ENCODE measurements around the gene STT3B. TPM values are rescaled to one million over a fixed set of nuclear protein-coding genes. Genes with fewer than 3 reads are reported as not detected.

The STT3B gene
- total and polyA plus RNA-seq, 7 donors = 10.8 to 107 (median 64.1) TPM

DNA sequence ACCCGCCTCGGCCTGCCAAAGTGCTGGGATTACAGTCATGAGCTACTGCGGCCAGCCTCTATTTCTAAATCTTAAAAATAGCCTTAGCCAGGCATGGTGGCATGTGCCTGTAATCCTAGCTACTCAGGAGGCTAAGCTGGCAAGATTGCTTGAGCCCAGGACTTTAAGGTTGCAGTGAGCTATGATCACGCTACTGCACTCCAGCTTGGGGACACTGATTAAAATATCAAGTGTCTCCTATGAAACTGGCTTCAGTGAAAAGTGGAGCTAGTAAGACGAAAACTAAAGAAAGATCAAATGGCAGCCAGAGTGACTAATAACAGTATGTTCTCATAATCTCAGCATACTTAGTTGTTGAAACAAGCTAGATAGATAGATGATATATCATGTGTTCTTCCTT is 112.5 kb downstream of the STT3B start:
- TF ChIP-seq POLR2A (IDR thresholded peaks at IDR 0.05) (no peak), EP300 (IDR thresholded peaks at IDR 0.05) (no peak), POLR2AphosphoS5 (IDR thresholded peaks at IDR 0.05) (no peak)
- TF ChIP-seq, protein P1, sequence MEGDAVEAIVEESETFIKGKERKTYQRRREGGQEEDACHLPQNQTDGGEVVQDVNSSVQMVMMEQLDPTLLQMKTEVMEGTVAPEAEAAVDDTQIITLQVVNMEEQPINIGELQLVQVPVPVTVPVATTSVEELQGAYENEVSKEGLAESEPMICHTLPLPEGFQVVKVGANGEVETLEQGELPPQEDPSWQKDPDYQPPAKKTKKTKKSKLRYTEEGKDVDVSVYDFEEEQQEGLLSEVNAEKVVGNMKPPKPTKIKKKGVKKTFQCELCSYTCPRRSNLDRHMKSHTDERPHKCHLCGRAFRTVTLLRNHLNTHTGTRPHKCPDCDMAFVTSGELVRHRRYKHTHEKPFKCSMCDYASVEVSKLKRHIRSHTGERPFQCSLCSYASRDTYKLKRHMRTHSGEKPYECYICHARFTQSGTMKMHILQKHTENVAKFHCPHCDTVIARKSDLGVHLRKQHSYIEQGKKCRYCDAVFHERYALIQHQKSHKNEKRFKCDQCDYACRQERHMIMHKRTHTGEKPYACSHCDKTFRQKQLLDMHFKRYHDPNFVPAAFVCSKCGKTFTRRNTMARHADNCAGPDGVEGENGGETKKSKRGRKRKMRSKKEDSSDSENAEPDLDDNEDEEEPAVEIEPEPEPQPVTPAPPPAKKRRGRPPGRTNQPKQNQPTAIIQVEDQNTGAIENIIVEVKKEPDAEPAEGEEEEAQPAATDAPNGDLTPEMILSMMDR (IDR thresholded peaks at IDR 0.05) = no peak
- peaks cover 0 to 13% (median 0%) of the 10 kb centered on the region in 4 donors for H3K36me3 ChIP-seq
- no peaks in the 10 kb centered on the region for H3K4me1 ChIP-seq
- no peak overlapping the region for H3K4me3 ChIP-seq
- no peaks in the 10 kb centered on the region for H3K27me3 ChIP-seq
- intact Hi-C loops (cut with DNase I) = no loop called here
- H3K27ac ChIP-seq = no peak overlapping the region
- WGBS, 2 donors = 94 to 98% methylated on average over 5 of the region's 5 CpGs
- H3K9me3 ChIP-seq = peaks cover 0 to 9% (median 0%) of the 10 kb centered on the region in 4 donors
- no peak for DNase-seq

DNA sequence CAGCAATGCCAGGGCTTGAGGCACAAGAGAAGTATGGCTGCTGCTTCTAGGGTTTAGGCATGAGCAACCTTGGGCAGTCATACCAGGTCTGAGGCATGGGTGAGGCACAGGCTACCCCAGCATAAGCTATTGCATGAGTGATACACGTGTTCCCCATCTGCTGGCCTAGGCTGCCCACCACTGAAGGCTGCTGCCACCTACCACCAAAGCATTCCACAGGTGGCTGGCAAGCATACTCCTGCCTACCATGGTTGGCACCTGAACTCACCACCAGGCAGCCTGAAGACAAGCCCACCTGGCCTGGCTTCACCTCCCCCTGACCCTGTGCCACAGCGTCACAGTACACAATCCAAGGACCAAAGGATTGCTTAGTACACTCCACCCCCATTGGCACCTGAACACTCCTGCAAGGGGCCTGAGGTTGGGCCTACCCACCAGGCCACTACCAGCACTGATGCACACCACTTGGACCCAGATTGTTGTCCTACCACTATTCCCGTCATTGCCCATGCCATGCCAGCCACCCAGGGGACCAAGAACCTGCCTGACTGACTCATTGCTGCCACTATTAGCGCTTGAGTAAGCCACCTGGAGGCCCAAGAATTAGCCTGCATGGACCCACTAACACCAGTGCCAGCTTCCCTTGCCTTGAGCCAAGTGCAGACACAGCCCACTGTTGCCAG is 115.7 kb downstream of the STT3B start:
- DNase-seq = no peak
- no peak for TF ChIP-seq POLR2A (IDR thresholded peaks at IDR 0.05)
- TF ChIP-seq EP300 (IDR thresholded peaks at IDR 0.05) = no peak
- TF ChIP-seq, protein P1 (IDR thresholded peaks at IDR 0.05) = no peak
- TF ChIP-seq POLR2AphosphoS5 (IDR thresholded peaks at IDR 0.05) = no peak
- no peaks in the 10 kb centered on the region for H3K27me3 ChIP-seq
- peaks cover 0 to 13% (median 0%) of the 10 kb centered on the region in 4 donors for H3K36me3 ChIP-seq
- H3K27ac ChIP-seq = no peak overlapping the region
- WGBS, 2 donors = 98% methylated on average over 4 of the region's 4 CpGs
- H3K9me3 ChIP-seq = peaks cover 0 to 18% (median 8%) of the 10 kb centered on the region in 4 donors
- no peaks in the 10 kb centered on the region for H3K4me1 ChIP-seq
- no peak overlapping the region for H3K4me3 ChIP-seq
- intact Hi-C loops (cut with DNase I) = no loop called here

DNA sequence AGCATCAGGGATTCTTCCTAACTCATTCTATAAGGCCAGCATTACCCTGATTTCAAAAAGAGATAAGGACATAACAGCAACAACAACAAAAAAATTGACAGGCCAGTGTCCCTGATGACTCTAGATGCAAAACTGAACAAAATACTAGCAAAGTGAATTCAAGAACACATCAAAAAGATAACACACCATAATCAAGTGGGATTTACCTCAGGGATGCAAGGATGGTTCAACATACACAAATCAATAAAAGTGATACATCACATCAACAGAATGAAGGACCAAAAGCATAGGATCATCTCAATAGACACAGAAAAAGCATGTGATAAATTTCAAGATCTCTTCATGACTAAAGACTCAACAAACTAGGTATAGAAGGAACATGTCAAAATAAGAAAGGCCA is 119.6 kb downstream of the STT3B start:
- Histone ChIP-seq H3K27me3 (no peaks in the 10 kb centered on the region), H3K36me3 (peaks cover 0 to 10% (median 0%) of the 10 kb centered on the region in 4 donors), H3K4me1 (no peaks in the 10 kb centered on the region), H3K9me3 (peaks cover 0 to 36% (median 19%) of the 10 kb centered on the region in 4 donors), H3K4me3 (no peak overlapping the region), H3K27ac (no peak overlapping the region)
- no peak for DNase-seq
- TF ChIP-seq EP300 (IDR thresholded peaks at IDR 0.05) = no peak
- no peak for TF ChIP-seq POLR2AphosphoS5 (IDR thresholded peaks at IDR 0.05)
- TF ChIP-seq, protein P1 (IDR thresholded peaks at IDR 0.05) = no peak
- no peak for TF ChIP-seq POLR2A (IDR thresholded peaks at IDR 0.05)
- intact Hi-C loops (cut with DNase I) = no loop called here

DNA sequence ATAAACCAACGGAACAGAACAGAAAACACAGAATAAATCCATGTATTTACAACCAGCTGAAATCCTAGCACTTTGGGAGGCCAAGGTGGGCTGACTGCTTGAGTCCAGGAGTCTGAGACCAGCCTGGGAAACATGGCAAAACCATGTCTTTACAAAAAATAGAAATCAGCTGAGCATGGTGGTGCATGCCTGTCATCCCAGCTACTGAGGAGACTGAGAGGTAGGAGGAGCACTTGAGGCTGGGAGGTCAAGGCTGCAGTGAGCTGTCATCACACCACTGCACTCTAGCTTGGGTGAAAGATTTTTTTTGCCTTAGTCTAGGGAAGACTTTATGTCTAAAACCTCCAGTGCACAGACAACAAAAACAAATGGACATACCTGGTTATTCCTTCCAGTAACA is 120.7 kb downstream of the STT3B start:
- Histone ChIP-seq H3K9me3 (peaks cover 0 to 36% (median 16%) of the 10 kb centered on the region in 4 donors), H3K27me3 (no peaks in the 10 kb centered on the region), H3K4me1 (no peaks in the 10 kb centered on the region), H3K4me3 (no peak overlapping the region), H3K36me3 (no peaks in the 10 kb centered on the region), H3K27ac (no peak overlapping the region)
- no peak for DNase-seq
- WGBS, 2 donors = 78 to 95% methylated on average over 1 of the region's 1 CpG
- no peak for TF ChIP-seq EP300 (IDR thresholded peaks at IDR 0.05)
- TF ChIP-seq POLR2AphosphoS5 (IDR thresholded peaks at IDR 0.05) = no peak
- TF ChIP-seq, protein P1 (IDR thresholded peaks at IDR 0.05) = no peak
- no peak for TF ChIP-seq POLR2A (IDR thresholded peaks at IDR 0.05)
- intact Hi-C loops (cut with DNase I) = no loop called here

DNA sequence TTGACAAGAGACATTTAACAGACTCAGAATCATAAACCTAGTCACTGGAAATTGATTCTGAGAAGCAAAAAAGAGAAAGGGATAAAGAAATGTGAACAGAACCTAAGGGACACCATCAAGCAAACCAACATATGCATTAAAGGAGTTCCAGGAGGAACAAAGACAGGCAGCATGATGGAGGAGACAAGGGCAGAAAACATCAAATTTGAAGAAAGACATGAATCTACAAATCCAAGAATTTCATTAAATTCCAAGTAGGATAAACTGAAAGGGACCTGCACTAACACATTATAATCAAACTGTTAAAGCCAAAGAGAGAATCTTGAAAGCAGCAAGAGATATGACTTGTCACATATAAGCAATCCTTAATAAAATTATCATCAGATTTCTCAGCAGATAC is 122.3 kb downstream of the STT3B start:
- TF ChIP-seq, protein P1 (IDR thresholded peaks at IDR 0.05) = no peak
- TF ChIP-seq POLR2AphosphoS5 (IDR thresholded peaks at IDR 0.05) = no peak
- no peak for TF ChIP-seq EP300 (IDR thresholded peaks at IDR 0.05)
- no peak for TF ChIP-seq POLR2A (IDR thresholded peaks at IDR 0.05)
- no peak for DNase-seq
- peaks cover 0 to 36% (median 15%) of the 10 kb centered on the region in 4 donors for H3K9me3 ChIP-seq
- H3K27ac ChIP-seq = no peak overlapping the region
- intact Hi-C loops (cut with DNase I) = no loop called here
- no peaks in the 10 kb centered on the region for H3K27me3 ChIP-seq
- H3K4me1 ChIP-seq = no peaks in the 10 kb centered on the region
- H3K4me3 ChIP-seq = no peak overlapping the region
- H3K36me3 ChIP-seq = no peaks in the 10 kb centered on the region
